Measurements from ENCODE around the gene PKDCC. TPM values are rescaled to one million over a fixed set of nuclear protein-coding genes. Genes with fewer than 3 reads are reported as not detected.

Gene PKDCC
- total and polyA plus RNA-seq, 2 experiments from 2014 or later = 270 to 278 TPM

- Histone ChIP-seq H4K20me1 (ENCODE audit: insufficient read depth, poor library complexity, severe bottlenecking) (no peaks in the 10 kb centered on the region), H3K4me2 (peak overlapping the region; percentile 94), H3K36me3 (replicated peaks; ENCODE audit: insufficient read depth, low read depth) (no peaks in the 10 kb centered on the region), H3K27ac (peak overlapping the region; percentile 84), H3K4me3 (no peak overlapping the region), H3K27me3 (no peaks in the 10 kb centered on the region), H3K79me2 (peaks cover 27% of the 10 kb centered on the region), H3K9me2 (replicated peaks; ENCODE audit: insufficient read depth) (no peaks in the 10 kb centered on the region), H3K9me3 (ENCODE audit: low read depth) (no peaks in the 10 kb centered on the region), H3K4me1 (ENCODE audit: insufficient read depth) (peaks cover 23% of the 10 kb centered on the region), H2AFZ (no peak overlapping the region)
- WGBS (ENCODE audit: low lambda C conversion rate, missing lambda C conversion rate) = 29% methylated on average over 11 of the region's 12 CpGs
- no peak for DNase-seq (ENCODE audit: low spot score)
- TF ChIP-seq CTCF (IDR thresholded peaks at IDR 0.05; ENCODE audit: poor library complexity) (no peak), EZH2 (IDR thresholded peaks at IDR 0.05; ENCODE audit: borderline replicate concordance) (no peak), EZH2phosphoT487 (IDR thresholded peaks at IDR 0.05; ENCODE audit: low read depth, severe bottlenecking, unreplicated experiment) (no peak)
Observed at GRCh38 chr2:42045848-42046748, 1.7 kb upstream of the PKDCC start.

GRCh38 chr2:42046819-42047487, 868 bp upstream of the PKDCC start:
- H3K4me3 ChIP-seq = peak overlapping the region; percentile 62
- H3K9me3 ChIP-seq (ENCODE audit: low read depth) = no peaks in the 10 kb centered on the region
- no peaks in the 10 kb centered on the region for H3K9me2 ChIP-seq (replicated peaks; ENCODE audit: insufficient read depth)
- peak overlapping the region; percentile 6 for H2AFZ ChIP-seq
- no peaks in the 10 kb centered on the region for H3K27me3 ChIP-seq
- no peaks in the 10 kb centered on the region for H4K20me1 ChIP-seq (ENCODE audit: insufficient read depth, poor library complexity, severe bottlenecking)
- H3K79me2 ChIP-seq = peaks cover 36% of the 10 kb centered on the region
- peaks cover 23% of the 10 kb centered on the region for H3K4me1 ChIP-seq (ENCODE audit: insufficient read depth)
- WGBS (ENCODE audit: low lambda C conversion rate, missing lambda C conversion rate) = 3% methylated on average over 36 of the region's 39 CpGs
- no peaks in the 10 kb centered on the region for H3K36me3 ChIP-seq (replicated peaks; ENCODE audit: insufficient read depth, low read depth)
- DNase-seq (ENCODE audit: low spot score) = peak; percentile 80
- H3K4me2 ChIP-seq = peak overlapping the region; percentile 94
- H3K27ac ChIP-seq = peak overlapping the region; percentile 84
- TF ChIP-seq EZH2 (IDR thresholded peaks at IDR 0.05; ENCODE audit: borderline replicate concordance) (no peak), EZH2phosphoT487 (IDR thresholded peaks at IDR 0.05; ENCODE audit: low read depth, severe bottlenecking, unreplicated experiment) (no peak), CTCF (IDR thresholded peaks at IDR 0.05; ENCODE audit: poor library complexity) (no peak)

- Histone ChIP-seq H3K4me1 (ENCODE audit: insufficient read depth) (peaks cover 39% of the 10 kb centered on the region), H3K36me3 (replicated peaks; ENCODE audit: insufficient read depth, low read depth) (no peaks in the 10 kb centered on the region), H2AFZ (no peak overlapping the region), H3K27ac (peak overlapping the region; percentile 95), H3K9me2 (replicated peaks; ENCODE audit: insufficient read depth) (no peaks in the 10 kb centered on the region), H3K79me2 (peaks cover 50% of the 10 kb centered on the region), H3K9me3 (ENCODE audit: low read depth) (no peaks in the 10 kb centered on the region), H3K4me2 (peak overlapping the region; percentile 89), H3K4me3 (peak overlapping the region; percentile 55), H3K27me3 (no peaks in the 10 kb centered on the region), H4K20me1 (ENCODE audit: insufficient read depth, poor library complexity, severe bottlenecking) (no peaks in the 10 kb centered on the region)
- TF ChIP-seq EZH2phosphoT487 (IDR thresholded peaks at IDR 0.05; ENCODE audit: low read depth, severe bottlenecking, unreplicated experiment) (no peak), CTCF (IDR thresholded peaks at IDR 0.05; ENCODE audit: poor library complexity) (no peak), EZH2 (IDR thresholded peaks at IDR 0.05; ENCODE audit: borderline replicate concordance) (no peak)
- no peak for DNase-seq (ENCODE audit: low spot score)
- WGBS (ENCODE audit: low lambda C conversion rate, missing lambda C conversion rate) = 2% methylated on average over 30 of the region's 80 CpGs
Observed at GRCh38 chr2:42048299-42049220, 739 bp downstream of the PKDCC start.
